Stimulated activated CD8-positive, alpha-beta memory T cell treated with anti-CD3 and anti-CD28 coated beads, Interleukin-4, amount 100 ng/mL, for 48 hours (primary cell): ENCODE results near the gene COL18A1.
"Not testable (repeated sequence)": the region's sequence is repeated elsewhere in the genome, so short reads cannot be mapped to it uniquely, and the experiment has no call there.

Experiments
- DNase-seq: peaks from one replicate; pipeline ENCODE4 v3.0.0-alpha.2; 2020

The COL18A1 gene

GRCh38 chr21:45527151-45527999, 122.4 kb downstream of the COL18A1 start:
- DNase-seq: not testable (repeated sequence)

- DNase-seq: no peak
Observed at GRCh38 chr21:45528028-45528705, 123.2 kb downstream of the COL18A1 start.

- no peak for DNase-seq
Observed at GRCh38 chr21:45528981-45529784, 124.2 kb downstream of the COL18A1 start.

GRCh38 chr21:45529785-45530422, 124.9 kb downstream of the COL18A1 start:
- no peak for DNase-seq

- DNase-seq: no peak
Observed at GRCh38 chr21:45530423-45531113, 125.6 kb downstream of the COL18A1 start.

GRCh38 chr21:45531114-45531392, 126.1 kb downstream of the COL18A1 start:
- DNase-seq: not testable (repeated sequence)

GRCh38 chr21:45531393-45532215, 126.6 kb downstream of the COL18A1 start:
- no peak for DNase-seq

DNA sequence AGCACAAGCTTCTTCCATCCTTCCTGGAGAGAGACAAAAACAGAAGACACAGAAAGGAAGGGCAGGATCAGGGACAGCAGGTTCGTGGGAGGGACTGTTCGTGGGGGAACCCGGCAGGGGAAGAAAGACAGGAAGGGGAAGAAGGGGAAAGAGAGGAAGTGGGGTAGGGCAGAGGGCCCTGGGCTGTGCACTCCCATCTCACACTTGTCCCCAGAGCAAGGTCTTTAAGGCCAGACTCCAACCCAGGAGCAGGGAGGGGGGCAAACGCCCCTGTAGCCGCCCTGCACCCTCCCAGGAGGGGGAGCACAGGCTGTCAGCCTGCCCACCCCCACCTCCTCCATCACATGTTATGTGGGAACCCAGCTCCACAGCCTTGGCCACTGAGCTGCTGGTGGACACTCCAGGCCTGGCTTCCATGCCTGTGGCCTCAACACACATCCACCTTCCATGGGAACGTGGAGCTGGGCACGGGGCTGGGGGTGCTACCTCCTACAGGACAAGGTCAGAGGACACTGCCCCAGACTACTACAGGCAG, 127.9 kb downstream of the COL18A1 start:
- DNase-seq: no peak

GRCh38 chr21:45533361-45533845, 128.4 kb downstream of the COL18A1 start:
- DNase-seq: no peak

DNA sequence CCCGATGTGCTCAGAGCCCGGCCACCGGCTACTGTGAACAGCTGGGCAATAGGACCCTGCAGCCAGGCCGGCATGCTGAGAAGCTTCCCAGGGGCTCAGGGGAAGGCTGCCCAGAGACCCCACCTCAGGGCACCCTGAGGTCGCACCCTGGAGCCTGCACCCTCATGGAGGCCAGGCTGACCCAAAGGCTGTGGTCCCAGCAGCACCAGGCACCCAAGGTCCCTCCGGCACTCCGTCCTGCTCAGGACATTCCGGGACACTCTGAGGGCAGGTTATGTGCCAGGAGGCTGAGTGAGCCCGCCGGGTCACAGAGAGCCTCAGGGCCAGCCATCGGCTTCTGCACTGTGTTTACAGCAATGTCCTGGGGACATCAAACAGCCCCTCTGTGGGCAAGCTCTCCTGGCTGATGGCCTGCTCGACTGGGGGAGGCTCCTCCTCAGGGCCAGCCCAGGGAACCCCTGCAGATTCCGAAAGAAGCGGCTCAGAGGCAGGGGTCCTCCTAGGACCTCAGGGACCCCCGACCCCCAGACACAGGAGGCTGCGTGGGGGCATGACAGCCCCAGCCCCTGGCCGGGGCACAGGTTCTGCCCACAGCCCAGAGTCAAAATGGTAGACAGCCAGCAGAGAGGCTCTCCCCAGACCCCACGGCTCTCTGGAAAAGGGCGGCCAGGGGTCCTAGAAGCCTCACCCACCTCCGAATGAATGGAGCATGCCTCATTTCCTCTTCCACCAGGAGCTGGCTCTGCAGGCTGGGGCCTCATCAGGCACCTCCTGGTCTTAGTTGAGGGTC, 129.1 kb downstream of the COL18A1 start:
- no peak for DNase-seq

DNA sequence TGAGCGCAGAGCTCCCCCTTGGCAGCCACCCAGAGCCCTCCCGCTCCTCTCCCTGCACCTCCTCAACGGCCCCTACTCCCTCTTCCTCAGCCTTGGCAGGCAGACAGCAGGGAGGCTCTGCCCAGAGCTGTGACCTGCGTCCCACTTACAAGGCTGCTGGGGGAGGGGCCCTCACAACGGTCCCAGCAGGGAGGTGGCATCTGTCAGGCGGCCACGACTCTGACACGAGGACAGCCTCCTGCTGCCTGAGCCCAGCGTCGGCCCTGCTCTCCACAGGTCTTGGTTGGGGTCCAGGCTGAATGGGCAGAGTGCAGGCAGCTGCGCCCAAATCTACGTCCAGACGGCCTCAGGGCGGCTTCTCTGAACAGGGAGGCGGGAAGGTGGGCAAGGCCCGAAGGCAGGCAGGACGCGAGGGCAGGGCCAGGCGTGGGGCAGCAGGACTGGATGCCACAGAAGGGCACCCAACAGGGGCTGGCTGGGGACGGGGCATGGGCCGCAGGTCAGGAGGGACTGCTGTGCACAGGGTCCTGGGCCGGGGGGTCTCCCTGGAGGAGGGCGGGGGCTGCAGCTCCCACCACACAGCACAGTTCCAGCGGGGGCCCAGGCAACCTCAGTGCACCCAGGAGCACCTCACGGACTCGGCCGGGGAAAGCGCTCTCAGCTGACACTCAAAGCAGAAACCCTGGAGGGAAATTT, 129.8 kb downstream of the COL18A1 start:
- DNase-seq: no peak

DNA sequence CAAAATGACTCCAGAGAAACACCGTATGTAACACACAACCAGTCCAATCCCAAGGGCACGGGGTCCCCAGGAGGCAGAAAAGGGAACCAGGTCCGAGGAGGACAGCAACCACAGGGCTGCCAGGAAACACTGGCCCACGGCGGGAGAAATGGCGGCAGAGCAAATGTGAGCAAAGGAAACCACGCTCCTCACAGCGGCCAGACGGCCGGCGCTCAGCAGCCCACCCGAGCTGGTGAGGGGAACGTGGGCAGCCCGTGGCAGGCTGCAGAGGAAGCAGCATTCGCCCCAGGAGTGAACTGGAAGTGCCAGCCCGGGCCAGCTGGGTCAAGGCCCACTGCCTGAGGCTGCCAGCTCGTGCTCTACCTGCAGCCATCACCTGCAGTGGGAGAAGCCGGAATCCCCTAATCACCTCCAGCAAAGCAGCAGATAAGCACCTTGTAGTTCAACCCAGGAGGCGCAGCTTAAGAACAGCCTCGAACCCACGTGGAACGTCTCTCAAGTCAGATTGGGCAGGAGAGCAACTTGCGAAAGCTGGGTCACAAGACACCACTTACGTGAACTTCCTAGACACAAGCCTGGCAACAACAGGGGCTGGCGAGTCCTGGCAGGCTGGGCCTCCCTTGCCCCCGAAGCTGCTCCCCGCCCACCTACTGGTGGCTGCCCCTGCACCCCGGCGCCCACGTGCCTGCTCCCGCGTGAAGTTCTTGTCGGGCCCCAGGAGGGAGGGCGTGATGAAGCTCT, 130.5 kb downstream of the COL18A1 start:
- no peak for DNase-seq

DNA sequence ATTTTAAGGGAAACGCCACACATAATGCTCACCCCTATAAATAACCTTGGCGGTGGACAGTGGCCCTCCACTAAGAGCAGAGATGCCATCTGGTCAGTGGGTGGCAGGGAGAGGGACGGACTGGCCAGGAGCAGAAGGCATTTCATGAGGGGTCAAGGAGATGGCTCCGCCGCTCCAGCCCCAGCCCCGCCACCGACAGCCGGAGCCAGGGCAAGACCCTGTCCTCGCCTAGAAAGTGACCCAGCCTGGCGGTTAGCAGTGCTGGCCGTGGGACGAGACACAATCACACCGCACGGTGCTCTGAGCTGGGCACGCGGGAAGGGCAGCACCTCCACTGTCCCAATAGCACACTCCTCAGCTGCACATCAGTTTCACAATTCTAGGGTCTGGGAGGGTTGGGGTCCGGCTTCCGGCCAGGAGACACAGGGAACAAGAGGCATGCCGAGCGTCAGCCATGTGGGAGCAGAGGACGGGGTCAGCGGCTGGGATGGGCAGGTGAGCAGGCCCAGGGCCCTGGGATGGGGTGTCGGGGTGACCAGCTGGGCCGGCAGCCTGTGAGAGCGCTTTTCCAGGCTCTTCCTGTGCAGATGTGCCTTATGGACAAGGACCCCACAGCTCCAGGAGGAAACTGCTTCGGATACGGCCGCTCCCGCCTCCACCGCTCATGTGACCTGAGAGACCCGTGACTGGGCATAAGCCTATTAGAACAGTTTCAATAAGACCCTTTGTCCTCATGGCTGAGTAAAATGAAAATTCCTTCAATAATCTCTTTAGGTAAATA, 131.5 kb downstream of the COL18A1 start:
- DNase-seq: no peak

- DNase-seq: no peak
Observed at GRCh38 chr21:45537111-45537745, 132.3 kb downstream of the COL18A1 start.

DNA sequence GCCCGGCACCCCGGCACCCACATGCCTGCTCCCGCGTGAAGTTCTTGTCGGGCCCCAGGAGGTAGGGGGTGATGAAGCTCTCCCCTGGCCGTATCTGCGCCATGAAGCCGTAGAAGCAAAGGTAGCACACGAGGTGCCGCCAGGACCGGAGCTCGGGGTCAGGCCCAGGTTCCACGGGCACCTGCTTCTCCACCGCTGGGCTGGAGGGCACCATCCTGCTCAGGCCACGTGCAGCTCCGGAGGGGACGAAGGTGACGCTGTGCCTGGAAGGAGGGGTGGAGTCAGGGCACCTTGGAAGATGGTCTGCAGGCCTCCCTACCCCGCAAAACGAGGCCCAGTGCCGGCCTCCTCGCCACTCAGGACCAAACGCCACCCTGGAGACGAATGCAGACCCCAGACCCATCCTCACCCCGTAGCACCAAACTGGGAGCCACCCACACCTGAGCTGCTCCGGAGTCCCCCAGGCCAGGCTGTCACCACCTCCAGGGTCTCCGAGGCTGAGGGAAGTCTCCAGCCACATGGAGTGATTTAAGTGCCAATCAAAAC, 132.9 kb downstream of the COL18A1 start:
- DNase-seq: no peak

DNA sequence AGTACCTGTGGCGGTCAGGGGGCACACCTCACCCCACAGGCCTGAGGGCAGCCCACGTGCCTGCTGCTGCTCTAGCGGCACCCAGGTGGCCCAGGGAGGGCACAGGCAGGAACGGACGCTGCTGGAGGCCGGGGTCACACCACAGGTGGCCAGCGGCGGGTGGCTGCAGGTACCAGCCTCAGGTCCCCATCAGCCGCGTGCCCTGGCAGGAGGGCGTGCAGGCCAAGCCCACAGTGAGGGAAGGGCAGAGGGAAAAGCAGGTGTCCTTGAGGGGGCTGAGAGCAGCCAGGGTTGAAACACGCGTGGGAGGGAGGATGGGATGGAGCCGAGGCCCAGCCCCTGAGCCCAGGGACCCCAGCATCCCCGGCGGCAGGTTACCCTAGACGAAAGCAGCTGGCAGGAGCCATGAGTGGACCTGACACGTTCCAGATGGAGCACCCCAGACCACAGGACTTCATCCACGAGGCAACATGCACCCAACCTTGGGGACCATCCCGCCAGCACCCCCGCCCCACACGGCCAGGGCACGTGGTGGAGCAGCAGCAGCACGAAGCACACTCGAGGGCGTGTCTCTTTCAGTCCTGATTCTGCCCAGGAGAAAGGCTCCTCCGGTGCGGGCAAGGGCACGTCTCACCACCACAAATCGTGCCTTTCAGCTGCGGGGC, 133.5 kb downstream of the COL18A1 start:
- DNase-seq: no peak
